ENCODE data around the gene ABCA8.

The ABCA8 gene

DNA sequence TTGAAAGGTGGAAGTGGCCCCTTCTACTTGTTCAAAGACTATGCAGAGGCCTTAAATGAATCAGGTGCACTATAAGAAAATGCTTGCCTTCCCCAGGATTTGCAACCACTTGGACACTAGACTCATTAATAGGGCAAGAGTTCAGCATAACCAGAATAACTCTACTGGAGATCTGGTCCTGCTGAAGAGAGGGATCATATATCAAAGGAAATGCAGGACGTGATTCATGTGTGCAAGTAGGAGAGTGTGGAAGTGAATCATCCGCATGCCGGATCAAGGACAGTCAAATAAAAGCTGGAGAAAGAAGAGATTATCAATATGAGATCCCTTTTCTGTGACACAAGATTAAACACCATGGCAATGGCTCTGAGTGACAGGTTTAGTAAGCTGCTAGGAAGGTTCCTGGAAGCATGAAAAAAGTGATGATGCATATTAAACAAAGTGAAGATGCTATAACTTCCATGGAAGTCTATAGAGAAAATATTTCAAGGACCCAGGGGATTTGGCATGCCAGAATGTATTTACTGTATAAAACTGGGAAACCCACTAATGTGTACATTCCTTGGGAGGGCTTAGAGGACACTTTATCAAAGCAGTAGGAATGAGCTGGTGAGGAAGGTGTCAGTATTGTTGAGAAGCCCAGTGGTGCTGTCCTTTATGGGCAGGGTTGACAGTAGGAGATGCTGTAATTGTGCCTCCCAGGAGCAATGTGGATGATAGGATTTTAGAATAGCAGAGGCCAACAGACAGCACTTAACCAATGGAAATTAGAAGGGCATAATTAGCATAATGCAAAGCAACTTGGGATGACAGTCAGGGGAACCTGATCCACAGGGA lies 133.1 kb downstream of the ABCA8 start:
- TF ChIP-seq, protein P1, sequence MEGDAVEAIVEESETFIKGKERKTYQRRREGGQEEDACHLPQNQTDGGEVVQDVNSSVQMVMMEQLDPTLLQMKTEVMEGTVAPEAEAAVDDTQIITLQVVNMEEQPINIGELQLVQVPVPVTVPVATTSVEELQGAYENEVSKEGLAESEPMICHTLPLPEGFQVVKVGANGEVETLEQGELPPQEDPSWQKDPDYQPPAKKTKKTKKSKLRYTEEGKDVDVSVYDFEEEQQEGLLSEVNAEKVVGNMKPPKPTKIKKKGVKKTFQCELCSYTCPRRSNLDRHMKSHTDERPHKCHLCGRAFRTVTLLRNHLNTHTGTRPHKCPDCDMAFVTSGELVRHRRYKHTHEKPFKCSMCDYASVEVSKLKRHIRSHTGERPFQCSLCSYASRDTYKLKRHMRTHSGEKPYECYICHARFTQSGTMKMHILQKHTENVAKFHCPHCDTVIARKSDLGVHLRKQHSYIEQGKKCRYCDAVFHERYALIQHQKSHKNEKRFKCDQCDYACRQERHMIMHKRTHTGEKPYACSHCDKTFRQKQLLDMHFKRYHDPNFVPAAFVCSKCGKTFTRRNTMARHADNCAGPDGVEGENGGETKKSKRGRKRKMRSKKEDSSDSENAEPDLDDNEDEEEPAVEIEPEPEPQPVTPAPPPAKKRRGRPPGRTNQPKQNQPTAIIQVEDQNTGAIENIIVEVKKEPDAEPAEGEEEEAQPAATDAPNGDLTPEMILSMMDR (conservative IDR thresholded peaks at IDR 0.05): no peak

GRCh38 chr17:68820825-68821481 lies 134.2 kb downstream of the ABCA8 start:
- TF ChIP-seq, protein P1 (conservative IDR thresholded peaks at IDR 0.05): no peak

More for the DNA sequence above, 133.1 kb downstream of the ABCA8 start:
- no peak overlapping the region for H3K27ac ChIP-seq

GRCh38 chr17:68820476-68820824 lies 134.7 kb downstream of the ABCA8 start:
- no peak overlapping the region for H3K27ac ChIP-seq

More at GRCh38 chr17:68820825-68821481, 134.2 kb downstream of the ABCA8 start:
- H3K27ac ChIP-seq: no peak overlapping the region

GRCh38 chr17:68819465-68819864 lies 135.7 kb downstream of the ABCA8 start:
- TF ChIP-seq, protein P1 (conservative IDR thresholded peaks at IDR 0.05): no peak
- no peak overlapping the region for H3K27ac ChIP-seq

More at GRCh38 chr17:68820476-68820824, 134.7 kb downstream of the ABCA8 start:
- TF ChIP-seq, protein P1 (conservative IDR thresholded peaks at IDR 0.05): no peak
